Measurements from ENCODE around the gene CORIN.

Gene CORIN

GRCh38 chr4:47640911-47641310 is 197.0 kb downstream of the CORIN start:
- DNase-seq: no peak

DNA sequence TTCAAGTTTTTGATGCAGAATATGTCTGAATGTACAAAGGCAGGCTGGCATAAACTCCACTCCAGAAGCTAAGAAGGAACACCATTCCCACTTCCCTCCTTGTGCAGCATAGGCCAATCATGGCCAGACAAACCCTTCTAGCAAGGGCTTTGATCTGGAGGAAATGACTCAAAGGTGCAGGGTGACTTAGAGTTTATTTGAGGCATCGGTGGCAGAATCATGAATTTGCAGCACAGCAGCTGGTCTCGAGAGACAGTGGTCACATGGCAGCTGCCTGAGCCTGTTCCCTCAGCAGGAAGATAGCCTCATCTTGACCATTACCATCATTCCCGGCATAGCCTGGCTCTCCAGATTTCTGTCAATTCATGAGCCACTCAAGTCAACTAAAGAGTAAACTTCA is 198.3 kb downstream of the CORIN start:
- DNase-seq: no peak

DNA sequence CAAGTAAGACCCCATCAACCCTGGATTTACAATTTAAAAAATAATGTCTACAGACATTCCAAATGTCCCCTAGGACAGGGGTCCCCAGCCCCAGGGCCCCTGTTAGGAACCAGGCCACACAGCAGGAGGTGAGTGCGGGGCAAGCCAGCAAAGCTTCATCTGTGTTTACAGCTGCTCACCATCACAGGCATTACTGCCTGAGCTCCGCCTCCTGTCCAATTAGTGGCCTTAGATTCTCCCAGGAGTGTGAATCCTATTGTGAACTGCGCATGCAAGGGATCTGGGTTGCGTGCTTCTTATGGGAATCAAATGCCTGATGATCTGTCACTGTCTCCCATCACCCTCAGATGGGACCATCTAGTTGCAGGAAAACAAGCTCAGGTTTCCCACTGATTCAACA is 206.7 kb downstream of the CORIN start:
- DNase-seq: no peak

- DNase-seq: no peak
Observed at GRCh38 chr4:47624031-47624441, 213.8 kb downstream of the CORIN start.

DNA sequence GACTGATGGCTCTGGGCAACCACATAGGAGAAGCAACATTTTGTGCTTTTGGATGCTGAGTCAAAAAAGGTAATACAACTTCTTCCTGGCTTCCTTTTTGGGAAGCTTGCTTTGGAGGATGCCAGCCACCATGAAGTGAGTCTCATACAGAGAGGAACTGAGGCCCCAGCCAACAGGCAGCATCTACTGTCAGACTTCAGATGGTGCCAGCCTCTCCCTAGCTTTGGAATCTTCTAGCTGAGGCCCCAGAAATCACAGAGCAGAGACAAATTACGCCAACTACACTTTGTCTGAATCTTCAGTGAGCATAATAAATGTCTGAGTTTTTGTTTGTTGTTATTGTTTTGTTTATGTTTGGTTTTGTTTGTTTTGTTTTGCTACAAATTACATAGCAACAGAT is 216.7 kb downstream of the CORIN start:
- DNase-seq: no peak

- no peak for DNase-seq
Observed at GRCh38 chr4:47619691-47620090, 218.2 kb downstream of the CORIN start.

DNA sequence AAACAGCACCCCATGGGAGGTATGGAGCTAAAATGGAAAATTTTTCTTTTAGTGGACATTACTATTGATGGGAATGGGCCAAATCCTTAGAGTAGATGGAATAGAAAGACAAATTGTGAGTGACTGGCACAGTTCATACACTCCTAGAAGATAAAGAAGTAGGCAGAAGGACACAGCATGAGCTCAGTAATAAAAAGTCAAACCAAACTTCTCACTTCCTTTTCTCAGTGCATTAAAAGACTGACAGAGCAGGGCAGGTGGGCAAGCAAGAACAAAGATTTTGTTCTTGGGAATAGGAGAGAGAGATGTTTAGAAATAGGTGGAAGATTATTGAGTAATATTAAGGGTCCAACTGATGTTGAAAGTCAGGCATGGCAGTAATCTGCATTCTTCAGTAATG is 220.3 kb downstream of the CORIN start:
- DNase-seq: no peak

DNA sequence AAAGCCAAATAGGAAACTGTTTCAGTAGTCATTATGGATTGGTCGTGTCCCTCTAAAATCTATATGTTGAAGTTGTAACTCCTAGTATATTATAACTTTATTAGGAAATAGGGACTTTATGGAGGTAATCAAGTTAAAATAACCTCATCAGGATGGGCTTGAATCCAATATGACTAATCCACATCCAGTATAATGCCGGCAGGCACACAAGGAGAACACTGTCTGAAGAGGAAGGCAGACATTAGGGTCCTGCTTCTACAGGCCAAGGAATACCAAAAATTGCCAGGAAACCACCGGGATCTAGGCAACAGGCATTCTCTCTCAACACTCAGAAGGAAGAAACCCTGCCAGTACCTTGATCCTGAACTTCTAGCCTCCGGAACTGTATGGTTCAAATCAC is 222.5 kb downstream of the CORIN start:
- DNase-seq: no peak

DNA sequence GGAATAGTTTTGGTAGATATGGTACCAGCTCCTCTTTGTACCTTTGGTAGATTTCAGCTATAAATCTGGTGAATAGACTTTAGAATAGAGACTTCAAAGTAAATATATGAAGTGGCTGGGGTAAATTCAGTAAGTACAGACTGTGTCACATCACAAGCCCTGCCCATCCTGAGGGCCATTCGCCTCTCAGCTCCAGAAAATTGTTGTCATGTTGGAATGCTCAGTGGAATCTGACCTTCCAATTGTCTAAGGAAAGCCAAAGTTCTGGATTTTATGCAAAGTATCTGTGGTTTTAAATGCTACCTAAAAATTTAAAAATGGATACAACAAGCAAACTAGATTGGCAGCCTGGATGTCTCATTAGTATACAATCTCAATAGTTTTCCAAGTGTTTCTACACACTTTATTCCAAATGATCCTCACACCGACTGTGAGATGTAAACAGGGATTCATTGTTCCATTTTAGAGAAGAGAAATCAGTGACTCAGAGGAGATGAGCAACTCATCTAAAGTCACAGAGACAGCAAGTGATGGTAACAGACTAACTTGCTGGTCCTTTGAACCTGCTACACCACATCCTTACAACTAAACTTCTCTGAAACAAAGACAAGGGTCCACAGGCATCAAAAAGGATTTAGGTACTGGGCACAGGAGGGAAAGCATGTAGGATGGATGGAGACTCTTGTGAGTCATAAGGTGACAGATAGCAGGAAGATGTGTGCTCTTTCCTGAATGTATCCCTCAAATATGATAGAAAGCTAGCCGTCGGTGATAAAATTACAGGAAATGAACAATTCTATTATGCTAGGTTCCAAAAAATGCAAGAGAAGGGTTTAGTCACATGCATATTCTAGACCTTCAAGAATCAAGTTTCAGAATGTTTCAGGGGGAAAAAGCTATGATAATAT is 225.5 kb downstream of the CORIN start:
- no peak for DNase-seq

- DNase-seq: no peak
Observed at GRCh38 chr4:47606482-47606881, 231.4 kb downstream of the CORIN start.

DNA sequence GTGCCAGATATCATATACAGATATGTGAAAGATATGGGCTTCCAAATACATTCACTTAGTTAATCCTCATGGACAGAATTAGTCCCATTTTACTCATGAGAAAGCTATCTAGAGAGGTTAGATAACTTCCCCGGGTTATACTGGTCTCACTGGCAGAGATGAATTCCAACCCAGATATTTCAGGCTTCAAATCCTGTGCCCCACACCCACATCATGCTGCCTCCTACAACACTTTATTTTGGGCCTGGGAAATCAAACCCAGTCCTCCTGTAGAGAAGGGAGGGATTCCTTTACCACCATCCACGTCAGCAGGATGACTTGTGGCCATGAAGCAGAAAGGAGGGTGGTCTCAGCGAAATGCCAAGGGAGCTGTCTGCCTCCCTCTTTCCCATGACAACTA is 239.0 kb downstream of the CORIN start:
- DNase-seq: no peak

- no peak for DNase-seq
Observed at GRCh38 chr4:47598320-47598719, 239.5 kb downstream of the CORIN start.

- no peak for DNase-seq
Observed at GRCh38 chr4:47597696-47598095, 240.2 kb downstream of the CORIN start.

- DNase-seq: no peak
Observed at GRCh38 chr4:47590325-47590724, 247.5 kb downstream of the CORIN start.

DNA sequence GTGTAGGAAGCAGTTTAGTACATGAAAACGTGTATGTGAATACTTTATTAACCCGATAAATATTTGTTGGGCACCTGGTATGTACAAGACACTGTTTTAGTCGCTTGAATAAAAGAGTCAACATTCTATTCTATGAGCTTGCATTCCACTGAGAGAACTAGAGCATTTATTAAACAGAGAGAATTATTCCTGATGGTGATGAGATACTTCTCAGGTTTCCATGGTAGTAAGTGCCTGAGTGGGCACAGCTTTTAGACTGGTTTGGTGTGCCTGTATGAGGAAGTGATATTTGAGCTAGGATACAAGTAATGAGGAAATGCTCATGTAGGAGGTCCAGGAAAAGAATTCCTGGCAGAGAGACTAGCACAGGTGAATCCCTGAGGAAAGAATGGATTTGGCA is 258.6 kb downstream of the CORIN start:
- no peak for DNase-seq

DNA sequence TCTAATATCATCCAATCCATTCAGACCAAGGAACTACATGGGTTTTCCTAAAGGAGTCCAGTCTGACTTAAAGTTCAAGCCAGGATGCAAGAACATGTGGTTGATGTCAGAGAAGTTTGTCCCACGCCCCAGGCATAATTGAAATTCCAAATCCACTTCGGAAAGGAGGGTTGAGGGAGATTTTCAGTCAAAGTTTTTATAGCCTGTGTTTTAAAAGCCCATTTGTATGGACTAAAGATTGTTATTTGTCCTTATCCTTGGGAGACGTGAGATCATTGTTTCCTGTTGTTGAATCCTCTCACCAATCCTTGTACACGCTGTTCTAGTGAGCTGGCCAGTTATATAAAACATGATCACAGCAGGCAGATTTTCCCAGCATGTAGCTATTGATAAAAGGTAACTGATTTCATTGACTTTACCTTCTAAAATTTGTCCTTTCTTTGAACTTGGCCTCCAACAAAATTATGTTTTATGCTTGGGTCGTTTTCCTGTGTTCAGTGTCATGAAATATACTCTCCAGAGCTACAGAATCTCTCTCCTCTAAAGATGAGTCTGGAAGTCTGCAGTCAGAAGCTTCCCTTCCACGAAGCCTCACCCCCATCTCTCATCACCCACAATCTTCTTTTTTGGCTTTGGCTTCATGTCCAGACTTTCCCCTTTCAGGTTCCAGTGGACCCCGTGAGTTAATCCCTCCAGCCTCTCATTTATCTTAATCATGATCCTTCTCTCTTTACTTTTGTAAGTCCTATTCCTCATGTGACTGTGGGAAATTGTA is 259.9 kb downstream of the CORIN start:
- no peak for DNase-seq

DNA sequence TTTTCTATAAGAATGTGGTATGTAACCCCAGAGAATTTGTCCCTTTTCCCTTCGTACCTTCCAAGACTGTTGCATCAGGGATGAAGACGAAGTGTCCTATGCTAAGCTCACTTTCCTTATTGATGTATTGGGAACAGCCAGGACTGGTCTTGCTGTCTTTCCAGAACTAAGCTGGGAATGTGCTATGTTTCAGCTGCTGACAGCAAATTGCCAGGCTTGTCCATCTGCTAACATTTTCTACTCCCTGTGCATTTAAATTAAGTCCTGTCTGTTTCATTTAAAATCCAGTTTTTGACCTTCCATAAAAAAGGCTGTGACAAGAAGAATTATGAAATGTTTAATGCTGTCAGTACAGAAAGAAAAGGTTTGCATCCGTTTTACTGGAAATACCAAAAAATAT is 264.9 kb downstream of the CORIN start:
- DNase-seq: no peak

DNA sequence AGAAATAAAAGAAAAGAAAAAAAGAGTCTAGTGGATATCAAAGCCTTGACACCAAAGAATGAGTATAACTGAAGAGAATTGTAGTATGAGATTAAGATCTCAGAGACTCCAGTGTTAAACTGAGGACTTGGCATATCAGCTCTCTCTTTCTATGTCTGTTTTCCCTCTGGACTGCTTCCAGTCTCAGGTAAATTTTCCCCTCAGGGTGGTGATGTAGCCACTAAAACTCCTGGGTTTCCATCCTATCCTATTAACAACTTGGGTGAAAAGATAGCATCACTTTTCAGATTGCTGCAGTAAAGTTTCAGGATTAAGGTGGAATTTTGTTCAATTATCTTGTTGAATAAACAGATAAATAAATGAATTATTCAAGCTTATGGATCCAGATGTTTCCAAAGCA is 267.1 kb downstream of the CORIN start:
- DNase-seq: no peak

DNA sequence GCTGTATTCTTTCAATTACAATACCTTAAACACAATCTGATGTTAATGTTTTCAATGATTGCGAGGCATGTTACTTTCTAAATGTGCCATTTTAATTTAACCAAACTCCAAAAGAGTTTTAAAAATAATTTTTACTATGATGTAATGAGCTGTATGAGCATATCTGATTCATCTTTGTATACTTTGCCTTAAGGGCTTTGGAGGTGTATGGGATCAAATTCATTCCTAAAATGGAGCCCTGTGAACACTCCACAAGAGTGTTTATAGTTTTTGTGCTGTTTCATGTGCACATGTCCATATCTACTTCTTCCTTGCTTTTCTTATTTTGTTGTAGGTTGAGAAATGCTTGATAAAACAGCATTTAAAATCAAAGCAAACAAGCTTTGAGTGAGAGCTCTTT is 270.4 kb downstream of the CORIN start:
- DNase-seq: no peak

GRCh38 chr4:47566969-47567368 is 270.9 kb downstream of the CORIN start:
- no peak for DNase-seq

DNA sequence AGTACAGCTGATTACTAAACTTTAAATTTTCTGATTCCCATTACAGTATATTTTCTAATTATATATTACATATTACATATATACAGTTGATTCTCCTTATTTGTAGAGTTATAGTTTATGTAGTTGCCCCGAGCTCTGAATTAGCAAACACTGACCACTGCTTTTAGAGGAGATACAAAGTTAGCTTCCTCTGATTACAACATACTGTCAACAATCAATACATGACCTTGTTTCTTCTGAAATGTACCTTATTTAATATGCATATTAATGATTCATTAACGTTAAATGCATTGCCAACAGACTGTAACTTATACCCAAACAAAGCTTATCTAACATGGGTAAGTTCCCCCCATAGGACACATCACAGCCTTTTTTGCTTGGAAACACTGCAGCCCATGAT is 271.3 kb downstream of the CORIN start:
- DNase-seq: no peak

- no peak for DNase-seq
Observed at GRCh38 chr4:47562297-47562696, 275.6 kb downstream of the CORIN start.

DNA sequence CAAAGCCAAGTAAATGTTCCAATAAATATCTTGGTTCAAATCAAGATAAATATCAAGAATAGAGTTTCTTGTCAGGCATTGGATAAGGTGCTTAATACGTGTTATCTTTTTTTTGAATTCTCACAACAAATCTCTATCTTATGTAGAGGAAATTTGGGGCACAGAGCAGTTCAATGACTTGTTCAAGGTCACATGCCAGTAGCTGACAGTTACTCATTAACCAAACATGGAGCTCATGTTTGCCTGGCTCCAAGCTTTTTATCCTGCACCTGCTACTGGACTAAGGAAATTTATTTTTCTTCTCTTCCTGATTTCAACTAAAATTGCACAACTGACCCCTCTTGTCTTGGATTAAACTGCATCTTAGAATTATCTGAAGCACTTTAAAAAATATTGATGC is 276.5 kb downstream of the CORIN start:
- DNase-seq: no peak

GRCh38 chr4:47560682-47561081 is 277.2 kb downstream of the CORIN start:
- DNase-seq: no peak

Data from activated effector memory CD4-positive, alpha-beta T cell treated with anti-CD3 and anti-CD28 coated beads, Interleukin-2, amount 50 U/mL, for 16 hours (primary cell).